SK-N-SH (cell line): ENCODE results near the gene IRF2BP2. TPM values are rescaled to one million over a fixed set of nuclear protein-coding genes. Genes with fewer than 3 reads are reported as not detected.

Experiments
- CTCF ChIA-PET: fragments of 300-600, 350-600 bp; formaldehyde crosslinking; extraction: SDS; loops from one replicate; lab custom pipeline; 2021; lab: Yijun Ruan, JAX
- POLR2A ChIA-PET: fragments of 350-600 bp; sonication (Branson Sonifier 250); formaldehyde crosslinking; extraction: SDS; loops from one replicate; lab custom pipeline; 2020; ENCODE audit warnings: antibody characterized with exemption, inconsistent platforms; lab: Yijun Ruan, JAX
- DNase-seq: peaks from one replicate; pipeline ENCODE4 v3.0.0; 2012
- H2AFZ ChIP-seq: fragments of 200-600 bp; sonication (generic); 2 replicates; pipeline ENCODE4 v1.8.1; 2016; ENCODE audit warnings: antibody characterized with exemption, mild to moderate bottlenecking, low read depth
- H3F3A ChIP-seq: fragments of 200-600 bp; sonication (generic); replicated peaks from 2 replicates; pipeline ENCODE3; 2016; ENCODE audit warnings: antibody characterized with exemption, mild to moderate bottlenecking; ENCODE audit not compliant: insufficient read depth
- H3K27ac ChIP-seq, 2 experiments: fragments of 200-500 bp in 1 of 2; fragments of 200-600 bp in 1 of 2; sonication (Bioruptor generic) in 1 of 2; sonication (generic), shearing (Covaris generic) in 1 of 2; 2 replicates each; pipeline versions ENCODE4 v1.5.1 to v1.6.1; 2014 to 2016; ENCODE audit warnings: low read depth in 2 of 2, inconsistent platforms in 1 of 2, low read length in 1 of 2, mild to moderate bottlenecking in 1 of 2, mixed read lengths in 1 of 2
- H3K27me3 ChIP-seq: fragments of 200-600 bp; sonication (generic), shearing (Covaris generic); 2 replicates; pipeline ENCODE4 v1.6.1; 2016; ENCODE audit warnings: mixed run types; ENCODE audit not compliant: insufficient read depth
- H3K36me3 ChIP-seq, 2 experiments: fragments of 200-500 bp in 1 of 2; fragments of 200-600 bp in 1 of 2; sonication (Bioruptor generic) in 1 of 2; sonication (generic) in 1 of 2; replicated peaks in 1 of 2; 2 replicates each; pipeline versions ENCODE3 to v1.5.1; 2014 to 2016; ENCODE audit warnings: low read length in 1 of 2, mild to moderate bottlenecking in 1 of 2; ENCODE audit not compliant: insufficient read depth in 2 of 2, control insufficient read depth in 1 of 2
- H3K4me1 ChIP-seq, 2 experiments: fragments of 200-500 bp in 1 of 2; fragments of 200-600 bp in 1 of 2; sonication (Bioruptor generic) in 1 of 2; sonication (generic), shearing (Covaris generic) in 1 of 2; 2 replicates each; pipeline versions ENCODE4 v1.5.1 to v1.6.1; 2014 to 2016; ENCODE audit warnings: low read depth in 1 of 2, low read length in 1 of 2, mixed run types in 1 of 2; ENCODE audit not compliant: insufficient read depth in 2 of 2, control insufficient read depth in 1 of 2
- H3K4me2 ChIP-seq: fragments of 200-600 bp; sonication (generic), shearing (Covaris generic); 2 replicates; pipeline ENCODE4 v1.6.1; 2017; ENCODE audit warnings: mixed run types
- H3K4me3 ChIP-seq, 2 experiments: fragments of 200-500 bp in 1 of 2; fragments of 200-600 bp in 1 of 2; sonication (Bioruptor generic) in 1 of 2; sonication (generic), shearing (Covaris generic) in 1 of 2; 2 replicates each; pipeline versions ENCODE4 v1.5.1 to v1.8.1; 2014 to 2016; ENCODE audit warnings: low read depth in 2 of 2, inconsistent platforms in 1 of 2, low read length in 1 of 2, mild to moderate bottlenecking in 1 of 2, mixed read lengths in 1 of 2, moderate library complexity in 1 of 2
- H3K79me2 ChIP-seq: fragments of 200-600 bp; sonication (generic); 2 replicates; pipeline ENCODE4 v1.8.1; 2017; ENCODE audit warnings: mild to moderate bottlenecking; ENCODE audit not compliant: insufficient read depth
- H3K9ac ChIP-seq: fragments of 200-600 bp; sonication (generic); 2 replicates; pipeline ENCODE4 v1.6.1; 2017; ENCODE audit warnings: mixed run types
- H3K9me2 ChIP-seq: fragments of 200-600 bp; sonication (generic); 2 replicates; pipeline ENCODE4 v1.6.1; 2017; ENCODE audit warnings: mixed run types
- H3K9me3 ChIP-seq: fragments of 200-600 bp; sonication (generic); 2 replicates; pipeline ENCODE4 v1.6.1; 2017; ENCODE audit warnings: mixed run types, mild to moderate bottlenecking, moderate library complexity
- H4K20me1 ChIP-seq: fragments of 200-600 bp; sonication (generic); 2 replicates; pipeline ENCODE4 v1.6.1; 2017; ENCODE audit warnings: mild to moderate bottlenecking, mixed run types; ENCODE audit not compliant: insufficient read depth
- ELF1 ChIP-seq: IDR thresholded peaks from 2 replicates; pipeline ENCODE4 v1.4.0; 2012
- EP300 ChIP-seq, 2 experiments: IDR thresholded peaks; 2 replicates each; pipeline versions ENCODE4 v1.4.0 to v1.6.1; 2012; ENCODE audit warnings: borderline replicate concordance in 1 of 2, low read depth in 1 of 2, low read length in 1 of 2
- EZH2phosphoT487 ChIP-seq: fragments of 200-600 bp; sonication (generic); IDR thresholded peaks from 2 replicates; pipeline ENCODE4 v1.6.1; 2017; ENCODE audit warnings: low read depth, mixed run types, mild to moderate bottlenecking, antibody characterized with exemption, moderate library complexity, borderline replicate concordance
- FOSL2 ChIP-seq: IDR thresholded peaks from 2 replicates; pipeline ENCODE4 v1.4.0; 2012; ENCODE audit warnings: low read depth, mild to moderate bottlenecking, moderate library complexity, borderline replicate concordance
- FOXM1 ChIP-seq: IDR thresholded peaks from 2 replicates; pipeline ENCODE4 v1.4.0; 2012; ENCODE audit warnings: low read depth, mild to moderate bottlenecking
- GABPA ChIP-seq: IDR thresholded peaks from 2 replicates; pipeline ENCODE4 v1.4.0; 2012; ENCODE audit warnings: low read depth, mild to moderate bottlenecking
- MEF2A ChIP-seq: IDR thresholded peaks from 2 replicates; pipeline ENCODE4 v1.4.0; 2012; ENCODE audit warnings: low read depth, borderline replicate concordance
- MXI1 ChIP-seq: IDR thresholded peaks from 2 replicates; pipeline ENCODE4 v1.6.1; 2012; ENCODE audit warnings: mild to moderate bottlenecking, low read depth, low read length, improper control_type of control experiment
- NRF1 ChIP-seq: IDR thresholded peaks from 2 replicates; pipeline ENCODE4 v1.6.1; 2012; ENCODE audit warnings: low read depth, mild to moderate bottlenecking, low read length
- POLR2AphosphoS5 ChIP-seq: IDR thresholded peaks from 2 replicates; pipeline ENCODE4 v1.6.1; 2012; ENCODE audit warnings: low read depth, low read length
- RFX5 ChIP-seq: IDR thresholded peaks from 2 replicates; pipeline ENCODE4 v1.6.1; 2012; ENCODE audit warnings: mild to moderate bottlenecking, improper control_type of control experiment, low read length
- SIN3A ChIP-seq: IDR thresholded peaks from 2 replicates; pipeline ENCODE4 v1.6.1; 2012; ENCODE audit warnings: low read depth, mild to moderate bottlenecking, low read length, moderate library complexity, borderline replicate concordance
- TAF1 ChIP-seq: IDR thresholded peaks from 2 replicates; pipeline ENCODE4 v1.6.1; 2012; ENCODE audit warnings: low read depth, mild to moderate bottlenecking, low read length, moderate library complexity, borderline replicate concordance
- TEAD4 ChIP-seq: IDR thresholded peaks from 2 replicates; pipeline ENCODE4 v1.4.0; 2012; ENCODE audit warnings: mild to moderate bottlenecking, borderline replicate concordance; ENCODE audit not compliant: insufficient read depth
- WGBS: methylation state at CpG from one replicate; pipeline ENCODE4 v1.1.6; 2017; ENCODE audit warnings: low lambda C conversion rate; 5-methylcytosine and 5-hydroxymethylcytosine counted together
- polyA plus RNA-seq, 3 experiments: library from polyadenylated mRNA; depleted of rRNA; stranded (reverse); fragments of >200 nt; gene quantifications; 2 replicates each; pipeline ENCODE4 v1.2.3, GENCODE V29; 2012
- TF ChIP-seq, protein P1 (sequence below): fragments of 150-350 bp; IDR thresholded peaks from 2 replicates; pipeline ENCODE4 v1.6.1; 2017; ENCODE audit warnings: antibody characterized with exemption, low read length, low read depth, borderline replicate concordance
- TF ChIP-seq, protein P2 (sequence below): IDR thresholded peaks from 2 replicates; pipeline ENCODE4 v1.4.0; 2012; ENCODE audit warnings: low read depth
- TF ChIP-seq, protein P3 (sequence below): fragments of 200-600 bp; sonication (generic); IDR thresholded peaks from 2 replicates; pipeline ENCODE4 v1.6.1; 2017; ENCODE audit warnings: antibody characterized with exemption, mild to moderate bottlenecking, moderate library complexity
- TF ChIP-seq, protein P4 (sequence below): IDR thresholded peaks from 2 replicates; pipeline ENCODE4 v1.4.0; 2012; ENCODE audit warnings: low read depth, borderline replicate concordance

IRF2BP2 gene
- polyA plus RNA-seq, 1 of the 3 experiments (the other 2 are of a cell fraction): 73.9 TPM

DNA sequence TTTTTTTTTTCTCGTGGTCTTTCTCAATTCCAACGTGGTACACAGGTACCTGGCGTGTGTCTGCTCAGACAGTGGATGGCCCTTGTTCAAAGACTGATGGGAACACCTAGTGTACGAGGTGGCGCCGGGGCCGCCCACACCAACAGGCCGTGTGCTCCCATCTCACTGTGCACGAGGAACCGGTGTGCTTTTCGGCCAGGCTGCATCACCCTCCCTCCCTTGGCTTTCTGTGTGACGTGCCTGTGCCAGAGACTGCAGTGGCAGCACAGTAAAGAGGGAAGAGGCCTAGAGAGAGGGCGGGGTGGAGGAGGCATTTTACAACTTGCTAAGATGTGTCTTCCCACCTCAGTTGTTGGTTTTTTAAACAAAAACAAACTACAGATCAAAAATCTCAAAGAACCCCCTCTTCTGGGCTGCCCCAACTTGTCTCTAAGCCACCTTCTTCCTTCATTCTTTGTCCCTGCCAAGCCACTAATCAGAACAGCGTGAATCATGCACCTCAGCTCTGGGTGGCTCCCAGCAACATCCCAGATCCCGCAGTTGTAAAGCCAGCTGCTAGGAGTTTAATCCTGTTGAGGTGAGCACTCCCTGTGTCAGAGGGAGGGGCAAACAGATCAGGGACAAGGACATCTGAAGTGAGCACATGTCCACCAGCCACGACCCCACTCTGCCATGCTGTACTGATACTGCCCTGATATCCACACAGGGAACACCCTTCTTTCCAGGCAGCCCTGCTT lies 20.7 kb downstream of the IRF2BP2 start:
- no peak for DNase-seq
- Histone ChIP-seq H4K20me1 (no peaks in the 10 kb centered on the region), H3K4me1 (peaks cover 0 to 11% of the 10 kb centered on the region in 2 experiments; a peak in 1 of 4 replicates), H3K79me2 (no peaks in the 10 kb centered on the region), H2AFZ (no peak overlapping the region), H3K9ac (no peak overlapping the region), H3K9me2 (no peaks in the 10 kb centered on the region), H3K4me3 (no peak overlapping the region), H3F3A (no peaks in the 10 kb centered on the region), H3K27ac (no peak overlapping the region)
- WGBS: 89% methylated on average over 15 of the region's 16 CpGs
- POLR2A ChIA-PET: no interaction called here
- TF ChIP-seq EP300 (IDR thresholded peaks at IDR 0.05; ENCODE audit: borderline replicate concordance in 1 of 2, low read depth in 1 of 2, low read length in 1 of 2) (no peak), EZH2phosphoT487 (no peak)
- TF ChIP-seq, all 33 proteins: peak for 0
- no peak overlapping the region for H3K4me2 ChIP-seq
- CTCF ChIA-PET: interaction anchor here (1.2 to 1.5 kb wide), 2 partner anchors 9 to 15 kb away, joined by 3 read pairs; no protein-coding TSS in a partner anchor
- H3K27me3 ChIP-seq: no peaks in the 10 kb centered on the region
- H3K9me3 ChIP-seq: no peaks in the 10 kb centered on the region
- no peaks in the 10 kb centered on the region for H3K36me3 ChIP-seq

DNA sequence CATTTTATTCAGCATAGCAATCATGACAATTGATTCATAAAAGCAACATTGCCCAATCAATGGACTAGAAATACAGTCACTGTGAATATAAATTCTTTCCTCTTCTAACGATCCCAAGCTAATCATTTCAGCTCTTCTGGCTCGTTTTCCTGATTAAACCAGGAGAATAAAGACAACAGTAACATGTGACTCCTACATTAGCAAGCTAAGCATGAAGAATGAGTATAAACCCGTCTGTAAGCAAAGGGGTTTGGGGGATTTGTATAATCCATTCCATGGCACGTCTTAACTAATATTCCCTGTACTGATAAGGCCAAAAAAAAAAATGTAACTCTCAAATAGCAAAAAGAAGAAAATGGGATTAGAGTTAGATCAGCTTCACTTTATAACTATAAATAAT lies 21.6 kb downstream of the IRF2BP2 start:
- H3K27ac ChIP-seq: no peak overlapping the region
- H3F3A ChIP-seq: no peaks in the 10 kb centered on the region
- H4K20me1 ChIP-seq: no peaks in the 10 kb centered on the region
- no peak for DNase-seq
- no peak overlapping the region for H3K4me3 ChIP-seq
- CTCF ChIA-PET: interaction anchor here (0.7 to 1.2 kb wide), 3 partner anchors 10 to 47 kb away, joined by 3 read pairs; no protein-coding TSS in a partner anchor
- H2AFZ ChIP-seq: no peak overlapping the region
- H3K4me1 ChIP-seq: peaks cover 0 to 11% of the 10 kb centered on the region in 2 experiments; a peak in 1 of 4 replicates
- 81% methylated on average over 4 of the region's 4 CpGs for WGBS
- POLR2A ChIA-PET: no interaction called here
- H3K36me3 ChIP-seq: no peaks in the 10 kb centered on the region
- H3K9me3 ChIP-seq: no peaks in the 10 kb centered on the region
- TF ChIP-seq, protein P1, sequence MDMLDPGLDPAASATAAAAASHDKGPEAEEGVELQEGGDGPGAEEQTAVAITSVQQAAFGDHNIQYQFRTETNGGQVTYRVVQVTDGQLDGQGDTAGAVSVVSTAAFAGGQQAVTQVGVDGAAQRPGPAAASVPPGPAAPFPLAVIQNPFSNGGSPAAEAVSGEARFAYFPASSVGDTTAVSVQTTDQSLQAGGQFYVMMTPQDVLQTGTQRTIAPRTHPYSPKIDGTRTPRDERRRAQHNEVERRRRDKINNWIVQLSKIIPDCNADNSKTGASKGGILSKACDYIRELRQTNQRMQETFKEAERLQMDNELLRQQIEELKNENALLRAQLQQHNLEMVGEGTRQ: no peak
- TF ChIP-seq EP300 (IDR thresholded peaks at IDR 0.05; ENCODE audit: borderline replicate concordance in 1 of 2, low read depth in 1 of 2, low read length in 1 of 2) (no peak), MXI1 (no peak), GABPA (no peak), MEF2A (no peak), RFX5 (no peak), TEAD4 (no peak), TAF1 (no peak), ELF1 (no peak), SIN3A (no peak), FOSL2 (no peak), POLR2AphosphoS5 (no peak), FOXM1 (no peak), NRF1 (no peak)
- TF ChIP-seq, protein P2, sequence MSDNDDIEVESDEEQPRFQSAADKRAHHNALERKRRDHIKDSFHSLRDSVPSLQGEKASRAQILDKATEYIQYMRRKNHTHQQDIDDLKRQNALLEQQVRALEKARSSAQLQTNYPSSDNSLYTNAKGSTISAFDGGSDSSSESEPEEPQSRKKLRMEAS: no peak
- TF ChIP-seq, protein P3, sequence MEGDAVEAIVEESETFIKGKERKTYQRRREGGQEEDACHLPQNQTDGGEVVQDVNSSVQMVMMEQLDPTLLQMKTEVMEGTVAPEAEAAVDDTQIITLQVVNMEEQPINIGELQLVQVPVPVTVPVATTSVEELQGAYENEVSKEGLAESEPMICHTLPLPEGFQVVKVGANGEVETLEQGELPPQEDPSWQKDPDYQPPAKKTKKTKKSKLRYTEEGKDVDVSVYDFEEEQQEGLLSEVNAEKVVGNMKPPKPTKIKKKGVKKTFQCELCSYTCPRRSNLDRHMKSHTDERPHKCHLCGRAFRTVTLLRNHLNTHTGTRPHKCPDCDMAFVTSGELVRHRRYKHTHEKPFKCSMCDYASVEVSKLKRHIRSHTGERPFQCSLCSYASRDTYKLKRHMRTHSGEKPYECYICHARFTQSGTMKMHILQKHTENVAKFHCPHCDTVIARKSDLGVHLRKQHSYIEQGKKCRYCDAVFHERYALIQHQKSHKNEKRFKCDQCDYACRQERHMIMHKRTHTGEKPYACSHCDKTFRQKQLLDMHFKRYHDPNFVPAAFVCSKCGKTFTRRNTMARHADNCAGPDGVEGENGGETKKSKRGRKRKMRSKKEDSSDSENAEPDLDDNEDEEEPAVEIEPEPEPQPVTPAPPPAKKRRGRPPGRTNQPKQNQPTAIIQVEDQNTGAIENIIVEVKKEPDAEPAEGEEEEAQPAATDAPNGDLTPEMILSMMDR: no peak
- TF ChIP-seq, protein P4, sequence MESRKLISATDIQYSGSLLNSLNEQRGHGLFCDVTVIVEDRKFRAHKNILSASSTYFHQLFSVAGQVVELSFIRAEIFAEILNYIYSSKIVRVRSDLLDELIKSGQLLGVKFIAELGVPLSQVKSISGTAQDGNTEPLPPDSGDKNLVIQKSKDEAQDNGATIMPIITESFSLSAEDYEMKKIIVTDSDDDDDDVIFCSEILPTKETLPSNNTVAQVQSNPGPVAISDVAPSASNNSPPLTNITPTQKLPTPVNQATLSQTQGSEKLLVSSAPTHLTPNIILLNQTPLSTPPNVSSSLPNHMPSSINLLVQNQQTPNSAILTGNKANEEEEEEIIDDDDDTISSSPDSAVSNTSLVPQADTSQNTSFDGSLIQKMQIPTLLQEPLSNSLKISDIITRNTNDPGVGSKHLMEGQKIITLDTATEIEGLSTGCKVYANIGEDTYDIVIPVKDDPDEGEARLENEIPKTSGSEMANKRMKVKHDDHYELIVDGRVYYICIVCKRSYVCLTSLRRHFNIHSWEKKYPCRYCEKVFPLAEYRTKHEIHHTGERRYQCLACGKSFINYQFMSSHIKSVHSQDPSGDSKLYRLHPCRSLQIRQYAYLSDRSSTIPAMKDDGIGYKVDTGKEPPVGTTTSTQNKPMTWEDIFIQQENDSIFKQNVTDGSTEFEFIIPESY: no peak
- TF ChIP-seq, all 33 proteins: peak for 0
- Histone ChIP-seq H3K9me2 (no peaks in the 10 kb centered on the region), H3K9ac (no peak overlapping the region), H3K79me2 (no peaks in the 10 kb centered on the region), H3K27me3 (no peaks in the 10 kb centered on the region), H3K4me2 (no peak overlapping the region)
